ENCODE data around the gene H2BW2. TPM values are rescaled to one million over a fixed set of nuclear protein-coding genes. Genes with fewer than 3 reads are reported as not detected.

H2BW2 gene
- total and polyA plus RNA-seq, 9 of the 15 experiments (the other 6 are each of a cell fraction or from before 2014, with no cell fraction given): not detected

- no peak for TF ChIP-seq SREBF1 (IDR thresholded peaks at IDR 0.05; ENCODE audit: borderline replicate concordance, low read depth, low read length)
- TF ChIP-seq ZNF589 (CRISPR knock-in tag; IDR thresholded peaks at IDR 0.05; ENCODE audit: low read depth): no peak
These were observed 21.6 kb upstream of the H2BW2 start (continued) for GRCh38 chrX:104018126-104018525.

- no peak overlapping the region for H3K9ac ChIP-seq (ENCODE audit: insufficient read depth in 1 of 2, low read depth in 2 of 2, low read length in 2 of 2)
- H3K9me1 ChIP-seq (ENCODE audit: control insufficient read depth, insufficient read depth, low read length): no peaks in the 10 kb centered on the region
- H3K27ac ChIP-seq (ENCODE audit: extremely low read depth, low read depth, low read length): no peak overlapping the region
- intact Hi-C loops (cut with micrococcal nuclease) (no loop called here), in situ Hi-C loops (cut with MboI) (no loop called here)
- H3K4me1 ChIP-seq (replicated peaks in 1 of 2; ENCODE audit: control insufficient read depth in 2 of 2, insufficient read depth in 2 of 2, low read length in 2 of 2): no peaks in the 10 kb centered on the region
- H3K4me2 ChIP-seq (ENCODE audit: insufficient read depth, low read length): no peak overlapping the region
- no peak for TF ChIP-seq KAT7 (CRISPR knock-in tag; IDR thresholded peaks at IDR 0.05; ENCODE audit: borderline replicate concordance)
- no peak for TF ChIP-seq NR2C2 (CRISPR knock-in tag; IDR thresholded peaks at IDR 0.05)
- no peak for TF ChIP-seq NR2C2 (tag; IDR thresholded peaks at IDR 0.05)
- TF ChIP-seq ZFP30 (CRISPR knock-in tag; IDR thresholded peaks at IDR 0.05; ENCODE audit: borderline replicate concordance): no peak
- no peak for TF ChIP-seq ZNF311 (CRISPR knock-in tag; IDR thresholded peaks at IDR 0.05)
- TF ChIP-seq TAF15 (IDR thresholded peaks at IDR 0.05; ENCODE audit: low read depth, low read length): no peak
- ATAC-seq (no peak), FAIRE-seq (no peak), DNase-seq (ENCODE audit: extremely low read depth in 1 of 4, low spot score in 3 of 4) (no peak)
- CTCF ChIA-PET (ENCODE audit: low intra/inter-chr PET ratio): no interaction called here
- no TSS peak for BruUV-seq (replicated peaks)
- H4K20me1 ChIP-seq (replicated peaks; ENCODE audit: control insufficient read depth, insufficient read depth, low read length): no peaks in the 10 kb centered on the region
- no peak overlapping the region for H3K4me3 ChIP-seq
- H3K27me3 ChIP-seq (ENCODE audit: control insufficient read depth in 2 of 2, insufficient read depth in 2 of 2, low read length in 2 of 2): peaks cover 0 to 12% of the 10 kb centered on the region in 2 experiments; a peak in 2 of 5 replicates
- POLR2A ChIA-PET: no interaction called here
- no peaks in the 10 kb centered on the region for H3K9me3 ChIP-seq (replicated peaks; ENCODE audit: control insufficient read depth, insufficient read depth, low read depth, low read length)
- no peaks in the 10 kb centered on the region for H3K79me2 ChIP-seq (ENCODE audit: control insufficient read depth, insufficient read depth, low read length)
- H2AFZ ChIP-seq (ENCODE audit: low read depth, low read length): no peak overlapping the region
- 2% methylated on average over 4 of the region's 4 CpGs for WGBS (ENCODE audit: insufficient coverage, low coverage, missing lambda C conversion rate)
- no peaks in the 10 kb centered on the region for H3K36me3 ChIP-seq (ENCODE audit: control insufficient read depth, insufficient read depth, low read length)
These were observed 1.2 kb downstream of the H2BW2 start for GRCh38 chrX:104041003-104041402.

All from K562 (cell line).